Kidney capillary endothelial cell (primary cell): Measurements from ENCODE around the gene ERG.

Experiments
- DNase-seq: peaks from one replicate; pipeline ENCODE4 v3.0.0-alpha.2; 2018; ENCODE audit warnings: low spot score

ERG gene

DNA sequence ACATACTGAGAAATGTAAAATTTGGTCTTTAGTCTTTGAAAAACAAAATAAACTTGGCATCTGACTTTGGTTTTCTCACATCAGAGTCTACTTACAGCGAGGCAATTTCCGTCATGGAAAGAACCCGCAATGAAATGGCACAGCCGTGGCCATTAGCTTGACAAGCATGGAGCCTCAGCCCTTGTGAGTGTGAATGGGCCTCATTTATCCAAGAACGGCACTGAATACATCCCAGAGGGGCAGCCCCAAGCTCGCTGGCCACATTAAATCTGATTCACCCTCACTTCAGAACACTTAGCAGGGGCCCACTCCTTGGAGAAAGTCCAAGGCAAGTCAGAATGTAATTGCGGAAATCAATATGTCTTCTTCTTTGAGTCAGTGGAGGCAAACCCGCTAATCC lies 64.8 kb downstream of the ERG start:
- DNase-seq, result no peak

DNA sequence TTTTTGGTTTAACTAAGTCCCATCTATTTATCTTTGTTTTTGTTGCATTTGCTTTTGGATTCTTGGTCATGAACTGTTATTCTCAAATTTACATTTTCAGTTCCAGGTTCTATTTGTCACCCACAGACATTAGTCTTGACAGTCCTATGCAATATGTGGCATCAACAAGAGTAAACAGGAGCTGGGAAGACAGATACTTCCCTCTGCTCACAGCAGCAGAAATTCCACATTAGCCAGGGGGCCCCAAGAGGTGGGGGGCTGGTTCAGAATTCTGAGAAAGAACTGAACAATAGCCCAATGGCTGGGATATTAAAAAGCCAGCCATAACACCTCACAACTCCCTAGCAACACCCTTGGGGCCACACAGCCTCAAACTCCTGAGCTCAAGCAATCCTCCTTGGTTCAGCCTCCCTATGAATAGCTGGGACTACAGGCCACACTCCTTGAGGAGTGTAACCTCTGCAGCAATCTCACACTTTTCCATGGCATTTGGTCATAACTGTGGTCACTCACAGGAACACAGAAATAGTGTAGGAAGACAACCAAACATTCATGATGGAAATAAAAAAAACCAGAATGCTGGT lies 67.8 kb downstream of the ERG start:
- no peak for DNase-seq

DNA sequence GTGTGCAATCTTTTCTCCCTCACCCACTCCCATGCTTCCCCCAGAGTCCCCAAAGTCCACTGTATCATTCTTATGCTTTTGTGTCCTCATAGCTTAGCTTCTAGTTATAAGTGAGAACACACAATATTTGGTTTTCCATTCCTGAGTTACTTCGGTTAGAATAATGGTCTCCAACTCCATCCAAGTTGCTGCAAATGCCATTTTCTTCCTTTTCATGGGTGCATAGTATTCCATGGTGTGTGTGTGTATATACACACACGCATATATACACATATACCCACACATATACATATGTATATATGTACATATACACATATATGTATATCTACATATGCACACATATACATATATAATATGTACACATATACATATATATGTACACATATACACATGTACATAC lies 69.3 kb downstream of the ERG start:
- no peak for DNase-seq

DNA sequence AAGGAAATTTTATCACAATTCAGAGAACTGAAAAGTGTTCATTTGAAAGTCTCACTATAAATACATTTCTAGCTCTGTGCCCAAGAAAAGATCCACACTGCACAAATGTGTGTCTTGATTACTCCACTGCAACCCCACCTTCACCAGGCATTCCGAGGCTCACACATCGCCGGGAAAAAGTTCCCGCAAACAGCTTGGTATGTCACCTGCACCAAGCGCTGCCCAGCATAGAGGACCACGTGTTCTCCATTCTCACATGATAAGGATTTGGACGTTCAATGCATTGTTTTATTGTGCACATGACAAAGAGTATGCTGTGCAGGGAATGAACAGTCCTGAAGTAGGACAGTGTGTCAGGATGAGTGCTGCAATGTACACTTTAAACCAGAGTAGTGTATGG lies 70.1 kb downstream of the ERG start:
- DNase-seq, result no peak

DNA sequence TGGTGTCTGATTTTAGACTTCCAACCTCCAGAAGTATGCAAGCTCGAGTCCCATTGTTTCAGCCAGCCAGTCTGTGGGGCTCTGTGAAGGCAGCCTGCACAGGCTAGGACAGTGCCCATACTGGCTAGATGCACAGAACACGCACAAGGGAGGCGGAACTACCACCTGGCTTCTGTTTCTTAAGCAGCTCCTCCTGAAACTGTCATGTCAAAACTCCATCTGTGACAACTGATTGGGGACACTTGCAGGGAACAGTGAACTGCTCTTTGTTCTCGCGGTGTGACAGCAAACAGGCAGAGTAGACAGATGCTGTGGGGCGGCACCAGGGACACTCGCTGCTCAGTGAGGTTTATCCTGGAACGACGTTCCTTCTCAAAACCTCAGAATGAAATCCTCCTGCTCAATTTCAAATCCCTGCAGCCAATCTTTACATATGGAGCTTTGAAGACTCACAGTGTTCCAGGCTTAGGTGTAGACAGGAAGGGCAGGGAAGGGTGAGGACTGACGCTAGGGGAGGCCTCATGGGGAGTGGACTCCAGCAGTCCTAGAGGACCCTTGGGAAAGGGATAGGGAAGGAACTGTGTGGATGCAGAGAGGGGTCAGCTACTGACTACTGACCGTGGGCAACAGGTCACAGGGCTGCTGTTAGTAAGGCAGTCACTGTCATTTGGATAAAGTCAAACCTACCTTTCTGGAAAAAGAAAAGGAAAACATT lies 73.8 kb downstream of the ERG start:
- no peak for DNase-seq

DNA sequence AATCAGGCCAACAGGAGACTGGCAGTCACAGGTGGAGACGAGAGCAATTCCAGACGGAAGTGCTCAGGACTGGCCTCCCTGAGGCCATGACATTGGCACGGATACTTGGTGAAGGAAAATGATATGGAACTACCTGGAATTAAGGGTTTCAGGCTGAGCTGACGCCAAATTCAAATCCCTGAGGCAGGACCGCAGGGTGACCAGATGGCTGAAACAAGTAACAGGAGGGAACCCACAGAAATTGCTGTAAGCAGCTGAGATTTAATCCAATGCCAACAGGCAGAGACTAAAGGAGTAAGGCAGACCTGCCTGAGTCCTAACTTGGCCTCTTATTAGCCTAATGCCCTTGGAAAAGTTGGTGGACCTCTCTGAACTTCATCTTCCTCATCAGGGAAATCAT lies 76.2 kb downstream of the ERG start:
- no peak for DNase-seq

DNA sequence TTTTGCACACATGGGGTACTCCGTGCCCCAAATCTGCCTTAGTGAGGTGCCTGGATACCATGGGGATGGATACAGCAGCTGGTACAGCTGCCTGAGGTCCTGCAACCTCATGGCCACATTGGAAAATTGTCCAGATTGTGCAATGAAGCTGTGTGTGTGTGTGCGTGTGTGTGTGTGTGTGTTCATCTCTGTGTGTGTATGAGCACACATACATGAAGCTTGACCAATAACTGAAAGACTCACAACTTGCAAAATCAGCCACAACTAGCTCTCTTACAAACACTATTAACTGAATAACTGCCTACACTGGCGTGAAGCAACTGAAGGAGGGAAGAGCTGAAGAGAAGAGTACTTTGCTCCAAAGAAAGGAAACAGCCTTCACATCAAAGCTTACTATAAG lies 78.1 kb downstream of the ERG start:
- no peak for DNase-seq

DNA sequence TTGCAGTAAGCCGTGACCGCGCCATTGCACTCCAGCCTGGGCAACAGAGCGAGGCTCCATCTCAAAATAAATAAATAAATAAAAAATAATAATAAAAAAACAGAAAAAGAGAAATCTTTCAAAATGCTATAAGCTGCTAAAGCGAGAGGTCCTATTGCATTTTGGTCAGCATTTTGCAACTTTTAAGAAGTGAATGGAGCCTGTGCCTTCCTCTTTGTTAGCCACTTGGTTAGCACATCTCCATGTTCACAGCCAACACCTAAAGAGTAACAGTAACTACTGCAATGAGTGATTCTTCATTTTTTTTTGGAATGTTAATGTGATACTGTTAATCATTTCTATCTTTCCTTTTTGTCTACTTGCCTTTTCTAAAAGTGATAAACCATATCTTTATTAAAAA lies 80.6 kb downstream of the ERG start:
- DNase-seq, result no peak

DNA sequence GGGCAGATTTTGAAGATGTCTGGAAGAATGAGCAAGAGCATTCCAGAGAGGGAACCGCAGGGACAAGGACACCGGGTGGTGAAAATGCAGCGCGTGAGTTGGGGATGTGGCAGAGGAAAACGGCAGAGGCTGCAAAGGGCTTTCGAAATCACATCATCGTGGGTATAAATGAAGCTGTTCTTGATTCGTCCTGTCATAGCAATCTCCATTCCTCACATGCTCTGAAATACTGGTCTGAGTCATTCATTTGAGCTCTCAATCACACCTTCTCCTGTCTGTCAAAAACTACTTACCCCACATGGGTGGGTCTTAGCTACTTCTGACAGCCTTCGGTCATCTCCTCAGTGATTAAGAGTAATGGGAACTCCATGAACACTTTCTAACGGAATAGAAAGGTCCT lies 81.5 kb downstream of the ERG start:
- DNase-seq, result no peak

DNA sequence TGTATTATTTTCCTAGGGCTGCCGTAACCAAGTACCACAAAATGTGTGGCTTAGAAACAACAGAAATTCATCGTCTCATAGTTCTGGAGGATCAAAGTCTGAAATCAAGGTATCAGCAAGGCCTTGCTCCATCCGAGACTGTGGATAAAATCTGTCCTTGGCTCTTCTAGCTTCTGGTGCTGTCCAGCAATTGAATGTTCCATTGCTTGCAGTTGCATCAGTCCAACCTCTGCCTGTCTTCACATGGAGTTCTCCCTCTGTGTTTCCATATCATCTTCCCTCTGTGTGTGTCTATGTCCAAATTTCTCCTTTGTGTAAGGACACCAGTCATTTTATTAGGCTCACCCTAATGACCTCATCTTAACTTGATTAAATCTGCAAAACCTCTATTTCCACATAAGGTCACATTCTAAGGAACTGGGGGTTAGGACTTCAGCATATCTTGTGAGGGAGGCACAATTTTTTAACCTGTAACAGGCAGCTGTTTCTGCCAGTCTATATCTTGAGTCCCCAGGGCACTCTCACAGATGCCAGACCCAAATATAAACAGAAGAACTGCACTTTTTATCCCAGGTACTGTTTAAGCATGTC lies 84.2 kb downstream of the ERG start:
- no peak for DNase-seq

DNA sequence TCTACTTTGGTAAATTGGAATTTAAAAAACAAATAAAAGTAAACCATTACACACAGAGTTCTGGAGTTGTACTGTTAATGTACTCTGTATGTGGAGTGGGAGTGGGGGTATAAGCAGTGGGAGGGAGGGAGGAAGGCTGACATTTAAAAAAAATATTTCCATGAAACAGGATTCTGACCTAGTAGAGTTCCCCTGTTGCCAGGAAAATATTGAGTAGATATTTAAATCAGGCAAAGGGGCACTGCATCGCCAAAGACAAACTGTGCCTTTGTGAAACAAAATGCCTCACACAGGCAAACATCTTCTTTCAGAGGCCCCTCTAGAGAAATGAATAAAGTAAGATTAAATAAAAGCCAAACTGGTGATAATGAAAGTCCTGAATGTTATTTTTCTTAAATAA lies 87.8 kb downstream of the ERG start:
- no peak for DNase-seq

DNA sequence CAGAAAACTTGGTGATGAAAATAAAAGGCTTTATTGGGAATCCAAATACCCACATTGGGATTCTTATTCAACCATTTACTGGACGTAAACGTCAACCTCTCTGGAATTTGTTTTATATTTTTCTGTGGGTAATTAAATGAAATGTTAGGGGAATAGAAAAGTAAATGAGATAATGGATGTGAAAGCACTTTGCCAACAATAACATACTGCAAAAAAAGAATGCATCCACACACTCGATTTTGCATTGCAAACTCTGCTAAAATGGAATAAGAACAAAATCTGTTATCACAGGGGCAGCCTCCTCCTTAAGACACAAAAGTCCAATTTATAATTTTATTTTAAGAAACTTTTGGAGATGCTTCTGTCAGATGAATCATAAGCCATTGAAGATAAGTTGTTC lies 88.4 kb downstream of the ERG start:
- DNase-seq, result no peak

DNA sequence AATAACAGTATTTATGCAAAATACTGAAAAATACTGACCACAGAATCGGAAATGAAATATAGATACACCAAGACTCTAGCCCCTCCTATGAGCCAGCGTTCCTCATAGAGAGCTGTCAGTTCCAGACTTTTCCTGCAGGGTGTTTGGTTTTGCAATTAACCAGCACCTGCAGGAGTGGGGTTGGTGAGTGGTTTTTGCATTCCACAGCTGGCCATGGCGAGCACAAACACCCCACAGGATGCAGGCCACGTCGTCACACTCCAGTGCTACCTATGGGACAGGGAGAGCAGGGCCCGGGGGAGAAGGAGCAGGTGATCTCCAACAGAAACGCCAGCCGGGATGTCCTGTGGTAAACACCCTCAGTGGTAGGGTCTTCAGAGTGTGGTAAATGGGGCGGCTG lies 94.1 kb downstream of the ERG start:
- DNase-seq, result no peak

DNA sequence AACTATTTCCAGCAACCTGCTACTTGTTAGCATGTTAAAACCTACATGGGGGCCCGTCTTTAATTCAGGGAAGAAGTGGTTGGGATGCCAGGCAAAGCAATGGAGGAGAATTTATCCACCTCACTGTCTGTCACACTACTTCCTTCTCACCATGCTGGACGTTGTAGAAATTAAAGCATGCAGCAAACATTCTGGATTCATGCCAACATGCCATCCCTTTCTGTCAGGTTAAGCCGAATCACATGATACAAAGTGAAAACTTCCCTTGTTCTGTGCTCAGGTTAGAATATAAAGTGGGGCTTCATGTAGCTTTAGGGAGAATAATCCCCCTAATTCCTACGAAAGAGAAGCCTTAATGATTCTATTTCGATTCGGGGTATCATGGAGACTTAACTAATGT lies 95.5 kb downstream of the ERG start:
- no peak for DNase-seq

DNA sequence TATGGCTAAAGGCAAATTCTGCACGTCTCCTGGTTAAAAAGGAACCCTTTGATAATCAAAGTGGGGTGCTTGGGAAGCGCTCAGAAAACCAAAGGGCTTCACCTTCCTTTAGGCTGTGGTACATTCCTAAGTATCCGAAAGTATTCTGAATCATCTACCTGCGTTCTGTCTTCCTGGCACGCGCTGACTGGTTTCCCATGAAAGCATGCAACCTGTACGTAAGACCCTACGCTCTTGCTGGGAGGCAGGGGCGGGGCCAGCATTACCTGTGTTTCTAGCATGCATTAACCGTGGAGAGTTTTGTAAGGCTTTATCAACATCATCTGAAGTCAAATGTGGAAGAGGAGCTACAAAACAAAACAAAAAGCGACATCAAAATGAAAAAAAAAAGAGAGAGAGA lies 96.0 kb downstream of the ERG start:
- no peak for DNase-seq

DNA sequence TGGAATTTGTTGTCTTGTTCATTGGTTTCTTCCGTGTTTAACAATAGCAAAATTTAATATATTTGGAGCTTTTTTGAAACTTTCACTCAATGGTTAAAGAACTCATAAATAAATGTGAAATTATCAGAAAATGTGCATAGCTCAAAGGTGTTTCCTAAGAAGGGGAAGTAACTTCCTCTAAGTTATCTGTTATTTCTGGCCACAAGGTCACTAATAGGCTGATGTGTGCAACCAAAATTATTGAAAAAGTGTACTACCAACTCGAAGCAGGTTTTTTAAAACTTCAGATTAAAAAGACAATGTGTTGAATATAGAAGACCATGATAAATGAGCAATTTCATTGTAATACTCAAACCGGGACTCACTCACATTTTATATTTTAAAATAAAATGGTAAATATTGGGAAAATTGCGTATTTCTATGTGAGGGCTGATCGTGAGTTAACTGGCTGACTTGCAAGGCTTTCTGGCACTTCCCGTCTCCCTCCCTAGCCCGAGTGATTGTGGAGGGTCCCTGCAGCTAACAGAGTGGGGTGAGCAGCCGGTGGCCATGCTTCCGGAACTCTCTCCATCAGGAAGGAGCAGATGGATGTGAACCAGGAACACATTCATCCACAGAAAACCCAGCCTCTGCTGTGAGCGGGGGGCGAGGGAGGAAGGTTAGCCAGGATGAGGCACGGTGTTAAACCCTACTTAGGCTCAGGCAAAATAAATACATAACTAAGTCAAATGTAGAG lies 96.9 kb downstream of the ERG start:
- DNase-seq, result no peak

DNA sequence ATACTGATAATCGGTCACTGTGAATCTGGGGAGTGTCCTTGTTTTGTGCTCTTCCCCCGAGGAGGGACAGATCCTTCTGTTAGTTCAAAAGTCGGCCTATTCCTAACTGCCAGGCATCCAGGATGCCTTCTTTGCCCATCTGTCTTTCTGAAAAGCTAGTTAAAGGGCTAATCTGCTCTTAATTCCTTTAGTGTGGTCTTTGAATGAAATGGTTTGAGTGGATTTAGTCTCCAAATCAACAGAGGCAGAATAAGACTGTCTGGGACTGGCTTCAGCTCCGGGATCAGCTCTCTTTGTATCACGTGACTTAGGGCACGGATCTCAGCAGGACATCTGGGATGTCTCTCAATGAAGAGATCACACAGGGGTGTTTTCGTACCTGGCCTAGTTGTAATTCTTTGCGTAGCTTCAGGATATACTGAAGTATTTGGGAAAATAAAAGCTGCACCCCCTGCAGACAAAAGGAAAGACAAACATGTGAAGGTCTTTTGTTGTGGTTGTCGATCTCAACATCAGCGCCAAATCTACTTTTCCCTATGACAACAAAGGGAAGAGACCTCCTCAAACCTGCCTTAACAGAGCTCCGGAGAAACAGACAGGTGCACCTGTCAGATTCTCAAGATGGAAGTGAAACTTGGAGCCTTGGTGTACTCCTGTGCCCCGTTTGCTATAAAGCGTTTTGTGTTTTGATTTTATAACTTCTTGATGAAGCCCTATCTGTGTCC lies 97.9 kb downstream of the ERG start:
- DNase-seq, result no peak

DNA sequence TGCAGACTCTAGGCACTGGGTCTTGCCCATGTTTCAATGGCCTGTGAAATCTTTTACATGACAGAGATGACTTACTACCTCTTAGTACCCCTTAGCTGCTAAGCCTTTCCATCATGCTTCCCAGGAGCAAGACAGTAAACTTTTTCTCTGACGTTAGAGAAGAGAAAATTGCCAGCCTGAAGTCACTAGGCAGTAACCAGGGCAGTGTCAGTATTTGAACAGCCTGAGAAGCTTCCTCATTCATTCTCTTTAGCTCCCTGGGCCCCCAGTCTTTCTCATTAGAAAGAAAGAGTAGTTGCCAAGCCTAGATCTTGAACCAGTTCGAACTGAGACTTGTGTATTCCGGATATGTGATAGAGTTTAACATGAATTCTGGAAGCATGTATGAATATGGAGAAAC lies 99.2 kb downstream of the ERG start:
- DNase-seq, result no peak

DNA sequence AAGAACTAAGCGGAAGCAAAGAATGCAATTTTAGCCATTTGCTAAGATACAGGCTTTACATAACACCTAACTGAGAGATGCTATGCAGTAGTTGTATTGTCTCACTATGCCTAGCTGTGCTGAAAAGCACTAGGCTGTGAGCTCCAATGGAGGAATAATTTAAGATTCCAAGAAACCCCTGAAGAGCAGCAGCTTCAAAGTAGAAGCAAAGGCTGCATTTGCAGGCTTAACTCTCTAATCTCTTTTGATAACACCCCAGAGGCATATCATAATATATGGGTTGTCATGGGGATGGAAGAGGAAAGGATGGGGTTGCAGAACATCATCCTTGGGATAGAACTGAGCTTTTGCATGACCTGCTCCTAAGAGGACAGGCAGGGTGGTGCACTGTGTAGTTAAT lies 102.0 kb downstream of the ERG start:
- no peak for DNase-seq

DNA sequence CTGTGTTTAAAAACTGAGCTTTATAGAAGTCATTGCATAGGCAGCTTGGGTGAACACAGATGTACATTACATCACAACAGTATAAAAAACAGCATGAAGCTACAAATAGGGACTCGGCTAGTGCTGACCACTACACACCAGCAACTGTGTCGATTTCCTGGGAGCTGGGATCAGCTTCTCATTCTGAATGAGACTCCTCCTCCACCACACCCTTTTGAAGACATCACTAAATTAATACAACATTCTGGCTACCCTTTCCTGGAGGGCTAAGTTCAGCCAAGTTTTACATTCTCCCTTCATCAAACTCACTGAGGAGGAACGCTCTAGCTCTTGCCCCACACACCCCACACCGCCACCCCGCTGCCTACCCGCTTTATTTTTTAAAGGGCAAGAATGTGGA lies 102.7 kb downstream of the ERG start:
- no peak for DNase-seq

DNA sequence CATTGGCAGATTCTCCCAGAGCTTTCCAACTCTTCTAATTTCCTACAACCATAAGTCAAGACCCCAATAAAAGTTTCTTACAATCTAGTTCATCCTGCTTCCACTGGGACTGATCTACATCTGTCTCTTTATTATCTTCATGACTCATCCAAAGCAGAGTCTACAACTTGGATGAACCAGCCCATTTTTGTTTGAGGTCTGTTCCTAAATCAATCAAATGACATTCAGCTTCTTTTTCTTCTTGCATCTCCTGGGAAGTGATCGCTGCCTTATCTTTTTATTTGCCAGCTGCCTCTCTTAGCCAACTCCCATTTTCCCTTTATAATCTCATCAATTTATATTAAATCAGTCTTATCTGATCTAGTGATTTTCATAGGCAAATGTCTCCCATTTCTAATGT lies 105.6 kb downstream of the ERG start:
- no peak for DNase-seq

DNA sequence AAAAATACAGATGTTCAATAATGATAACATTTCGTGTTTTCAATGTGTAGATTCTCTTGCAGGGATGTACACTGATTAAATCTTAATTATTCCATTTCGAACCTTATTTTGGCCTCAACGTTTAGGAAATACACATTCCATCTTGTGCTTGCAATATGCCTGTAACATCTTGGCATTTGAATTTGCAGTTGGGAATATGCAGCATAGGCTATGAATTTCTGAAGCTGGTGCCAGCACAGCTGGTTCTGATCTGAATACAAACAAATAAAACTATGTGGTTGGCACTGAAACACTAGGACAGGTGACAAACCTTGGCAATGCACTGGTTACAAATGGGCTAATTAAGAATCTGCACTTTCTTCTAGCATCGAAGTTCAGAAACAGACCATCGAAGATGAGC lies 108.4 kb downstream of the ERG start:
- DNase-seq, result no peak

DNA sequence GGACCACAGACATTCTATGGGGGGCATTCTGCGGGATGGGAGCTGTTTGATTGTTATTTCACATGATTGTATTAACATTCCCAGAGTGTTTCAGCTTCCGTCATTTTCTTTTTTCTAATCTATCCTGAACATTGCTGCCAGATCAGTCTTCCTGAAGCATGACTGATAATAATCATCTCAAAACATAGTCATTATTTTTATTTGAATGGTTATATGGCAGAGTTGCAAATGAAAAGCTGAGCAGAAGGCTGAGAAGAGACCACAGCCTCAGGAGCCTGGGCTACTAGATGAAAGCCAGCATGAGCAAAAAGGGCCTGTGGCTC lies 109.0 kb downstream of the ERG start:
- DNase-seq, result no peak
